NCI-H345 (cell line): ENCODE data around the gene SLC39A8.

ENCODE experiments used
- DNase-seq: peaks from one replicate; lab custom pipeline; 2025; lab: John Stamatoyannopoulos, UW

Gene SLC39A8

GRCh38 chr4:102339018-102339417 lies 6.3 kb downstream of the SLC39A8 start:
- DNase-seq, result no peak

GRCh38 chr4:102338405-102338804 lies 6.9 kb downstream of the SLC39A8 start:
- DNase-seq, result no peak

- DNase-seq, result no peak
These were observed 9.7 kb downstream of the SLC39A8 start for GRCh38 chr4:102335616-102336015.

- no peak for DNase-seq
These were observed 10.7 kb downstream of the SLC39A8 start for GRCh38 chr4:102334624-102335023.

GRCh38 chr4:102333787-102334186 lies 11.5 kb downstream of the SLC39A8 start:
- DNase-seq, result no peak

- DNase-seq, result no peak
These were observed 17.2 kb downstream of the SLC39A8 start for GRCh38 chr4:102328045-102328444.

GRCh38 chr4:102326951-102327350 lies 18.3 kb downstream of the SLC39A8 start:
- DNase-seq, result no peak

- DNase-seq, result no peak
These were observed 20.6 kb downstream of the SLC39A8 start for GRCh38 chr4:102324730-102325129.

GRCh38 chr4:102322736-102323135 lies 22.5 kb downstream of the SLC39A8 start:
- no peak for DNase-seq

- no peak for DNase-seq
These were observed 23.9 kb downstream of the SLC39A8 start for GRCh38 chr4:102321260-102321995.

GRCh38 chr4:102319594-102319993 lies 25.7 kb downstream of the SLC39A8 start:
- DNase-seq, result no peak

GRCh38 chr4:102318526-102318925 lies 26.8 kb downstream of the SLC39A8 start:
- DNase-seq, result no peak

GRCh38 chr4:102318105-102318504 lies 27.2 kb downstream of the SLC39A8 start:
- no peak for DNase-seq

- no peak for DNase-seq
These were observed 27.8 kb downstream of the SLC39A8 start for GRCh38 chr4:102317459-102317858.

GRCh38 chr4:102316585-102316984 lies 28.7 kb downstream of the SLC39A8 start:
- no peak for DNase-seq

GRCh38 chr4:102315532-102315931 lies 29.8 kb downstream of the SLC39A8 start:
- no peak for DNase-seq

- no peak for DNase-seq
These were observed 32.9 kb downstream of the SLC39A8 start for GRCh38 chr4:102312417-102312816.

GRCh38 chr4:102311912-102312311 lies 33.4 kb downstream of the SLC39A8 start:
- DNase-seq, result no peak

- no peak for DNase-seq
These were observed 33.9 kb downstream of the SLC39A8 start for GRCh38 chr4:102311407-102311806.

- DNase-seq, result no peak
These were observed 37.1 kb downstream of the SLC39A8 start for GRCh38 chr4:102308032-102308799.

GRCh38 chr4:102305666-102306065 lies 39.6 kb downstream of the SLC39A8 start:
- no peak for DNase-seq

GRCh38 chr4:102302762-102303161 lies 42.5 kb downstream of the SLC39A8 start:
- no peak for DNase-seq

- DNase-seq, result no peak
These were observed 44.1 kb downstream of the SLC39A8 start for GRCh38 chr4:102301167-102301566.
